Gastroesophageal sphincter (tissue), 3 donors: ENCODE data around the gene RNLS.

Source experiments
- CTCF ChIP-seq, 4 experiments: fragments of 200-600 bp in 2 of 4; fragments of 450-650 bp in 2 of 4; sonication (generic) in 1 of 4; IDR thresholded peaks; one replicate each; pipeline ENCODE4 v1.5.1; 2017 to 2019; ENCODE audit warnings: antibody characterized with exemption in 4 of 4, mild to moderate bottlenecking in 2 of 4, moderate library complexity in 2 of 4
- EP300 ChIP-seq: sonication (generic); formaldehyde crosslinking; IDR thresholded peaks from one replicate; pipeline ENCODE4 v1.6.1; 2017; ENCODE audit warnings: antibody characterized with exemption, mild to moderate bottlenecking
- POLR2AphosphoS5 ChIP-seq: sonication (generic); formaldehyde crosslinking; IDR thresholded peaks from one replicate; pipeline ENCODE4 v1.6.1; 2017; ENCODE audit warnings: antibody characterized with exemption

GRCh38 chr10:88433565-88434186, 149.4 kb downstream of the RNLS start:
- TF ChIP-seq CTCF (IDR thresholded peaks at IDR 0.05) (no peak), POLR2AphosphoS5 (no peak), EP300 (no peak)
